ENCODE data around the gene GRK5. TPM values are rescaled to one million over a fixed set of nuclear protein-coding genes. Genes with fewer than 3 reads are reported as not detected.
"Not testable (repeated sequence)": the region's sequence is repeated elsewhere in the genome, so short reads cannot be mapped to it uniquely, and the experiment has no call there.

The GRK5 gene
- total RNA-seq, 1 experiment from 2014 or later, result 2.3 TPM

GRCh38 chr10:119178372-119179119, 28.8 kb upstream of the GRK5 start, which contains the start of gene PRDX3 (continued):
- no peak for TF ChIP-seq PREB (CRISPR knock-in tag; IDR thresholded peaks at IDR 0.05; ENCODE audit: borderline replicate concordance)
- no peak for TF ChIP-seq ZNF416 (CRISPR knock-in tag; IDR thresholded peaks at IDR 0.05)
- no peak for TF ChIP-seq HMGXB4 (CRISPR knock-in tag; IDR thresholded peaks at IDR 0.05)
- no peak for TF ChIP-seq PRDM15 (CRISPR knock-in tag; IDR thresholded peaks at IDR 0.05)
- TF ChIP-seq ATF3 (CRISPR knock-in tag; conservative IDR thresholded peaks at IDR 0.05), result no peak
- no peak for TF ChIP-seq NR1H2 (CRISPR knock-in tag; IDR thresholded peaks at IDR 0.05)

- Mint-ChIP-seq H3K36me3 (peaks cover 17% of the 10 kb centered on the region), H3K4me1 (peaks cover 10% of the 10 kb centered on the region)
- H3K4me3 Mint-ChIP-seq; H3K9me3 Mint-ChIP-seq; DNase-seq (ENCODE audit: low spot score); POLR2A ChIA-PET; H3K27ac Mint-ChIP-seq; H3K27me3 Mint-ChIP-seq (ENCODE audit: low read depth); ATAC-seq: not testable (repeated sequence)
- CTCF ChIA-PET, result interaction anchor here (1.5 kb wide), 1 partner anchor 18 kb away, joined by 6 read pairs; no protein-coding TSS in a partner anchor
Observed at GRCh38 chr10:119180850-119181400, 26.4 kb upstream of the GRK5 start.

GRCh38 chr10:119183664-119184412, 23.5 kb upstream of the GRK5 start:
- Mint-ChIP-seq H3K27me3 (ENCODE audit: low read depth) (no peaks in the 10 kb centered on the region), H3K9me3 (peaks cover 6% of the 10 kb centered on the region; the same call in 1 of the 2 replicates), H3K36me3 (peaks cover 5% of the 10 kb centered on the region), H3K4me3 (no peak overlapping the region), H3K27ac (no peak overlapping the region), H3K4me1 (peaks cover 3% of the 10 kb centered on the region)
- ChIA-PET POLR2A (interaction anchor here (0.5 to 0.7 kb wide), 2 partner anchors 23 to 330 kb away, joined by 4 to 5 read pairs; no protein-coding TSS in a partner anchor), CTCF (interaction anchor here (0.6 to 0.9 kb wide), 3 partner anchors 16 to 34 kb away, joined by 3 to 6 read pairs (median 4); no protein-coding TSS in a partner anchor)
- TF ChIP-seq GABPB1 (CRISPR knock-in tag; IDR thresholded peaks at IDR 0.05), result 0 out of 2 replicates have a peak, but pooled peaks have one; percentile 19
- TF ChIP-seq ERG (CRISPR knock-in tag; IDR thresholded peaks at IDR 0.05), result no peak
- no peak for DNase-seq (ENCODE audit: low spot score)
- ATAC-seq, result no peak
